Mesodermal cell (in vitro differentiated cells): ENCODE data around the gene PRKACB.
A peak's percentile ranks its signal among the peaks of the same experiment; 100 is the strongest.
"Not testable (repeated sequence)": the region's sequence is repeated elsewhere in the genome, so short reads cannot be mapped to it uniquely, and the experiment has no call there.

Experiments used
- H3K27ac ChIP-seq: 2 replicates; pipeline ENCODE4 v1.7.0; 2013; ENCODE audit warnings: mild to moderate bottlenecking, low read depth, low read length, moderate library complexity; ENCODE audit not compliant: severe bottlenecking
- H3K36me3 ChIP-seq: 2 replicates; pipeline ENCODE4 v1.7.1; 2013; ENCODE audit warnings: mild to moderate bottlenecking, low read length, moderate library complexity; ENCODE audit not compliant: control insufficient read depth, insufficient read depth
- H3K4me1 ChIP-seq: one replicate; pipeline ENCODE4 v1.7.1; 2013; ENCODE audit warnings: mild to moderate bottlenecking, low read length; ENCODE audit not compliant: insufficient read depth, control insufficient read depth, poor library complexity, severe bottlenecking
- H3K4me3 ChIP-seq: 2 replicates; pipeline ENCODE4 v1.7.0; 2013; ENCODE audit warnings: low read length, control low read depth, mild to moderate bottlenecking; ENCODE audit not compliant: insufficient read depth, poor library complexity, severe bottlenecking; ENCODE audit errors: extremely low read depth
- H3K9me3 ChIP-seq: 2 replicates; pipeline ENCODE4 v1.7.1; 2013; ENCODE audit warnings: mild to moderate bottlenecking, low read length, moderate library complexity; ENCODE audit not compliant: control insufficient read depth
- WGBS, 2 experiments: methylation state at CpG; one replicate each; pipeline ENCODE4 v1.1.5; 2013; ENCODE audit warnings: missing lambda C conversion rate in 2 of 2; ENCODE audit not compliant: insufficient coverage in 2 of 2; 5-methylcytosine and 5-hydroxymethylcytosine counted together

The PRKACB gene

DNA sequence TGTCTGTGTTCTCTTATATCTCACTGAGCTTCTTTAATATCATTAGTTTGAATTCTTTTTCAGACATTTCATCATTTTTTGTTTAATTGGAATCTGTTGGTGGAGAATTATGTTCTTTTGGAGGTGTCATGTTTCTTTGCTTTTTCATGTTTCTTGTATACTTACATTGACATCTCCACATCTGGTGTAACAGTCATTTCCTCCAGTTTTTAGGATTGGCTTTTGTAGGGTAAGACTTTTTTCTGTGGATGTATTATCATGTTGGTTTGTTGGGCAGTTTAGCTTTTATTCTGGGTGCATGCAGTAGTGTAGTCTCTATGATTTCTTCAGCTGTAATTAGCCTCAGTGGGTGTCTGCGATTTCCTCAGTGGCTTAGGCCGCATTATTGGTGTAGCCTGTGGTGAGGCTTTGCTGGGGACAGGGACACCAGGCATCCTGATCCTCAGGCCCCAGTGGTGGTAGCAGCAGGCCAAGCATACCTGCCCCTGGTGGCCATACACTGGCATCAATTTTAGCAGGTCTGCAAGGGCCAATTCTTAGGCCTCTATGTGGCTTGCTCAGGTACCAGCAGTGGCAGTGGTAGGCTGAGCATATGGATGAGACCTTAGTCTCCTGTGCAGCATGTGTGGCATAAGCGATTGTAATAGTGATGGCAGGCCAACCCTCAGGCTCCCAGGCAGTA is 79.8 kb downstream of the PRKACB start:
- Histone ChIP-seq H3K4me3 (no peak overlapping the region), H3K4me1 (no peaks in the 10 kb centered on the region), H3K27ac (no peak overlapping the region), H3K9me3 (peaks cover 6% of the 10 kb centered on the region), H3K36me3 (no peaks in the 10 kb centered on the region)
- 63 to 67% methylated on average over 3 of the region's 3 CpGs for WGBS, 2 experiments

DNA sequence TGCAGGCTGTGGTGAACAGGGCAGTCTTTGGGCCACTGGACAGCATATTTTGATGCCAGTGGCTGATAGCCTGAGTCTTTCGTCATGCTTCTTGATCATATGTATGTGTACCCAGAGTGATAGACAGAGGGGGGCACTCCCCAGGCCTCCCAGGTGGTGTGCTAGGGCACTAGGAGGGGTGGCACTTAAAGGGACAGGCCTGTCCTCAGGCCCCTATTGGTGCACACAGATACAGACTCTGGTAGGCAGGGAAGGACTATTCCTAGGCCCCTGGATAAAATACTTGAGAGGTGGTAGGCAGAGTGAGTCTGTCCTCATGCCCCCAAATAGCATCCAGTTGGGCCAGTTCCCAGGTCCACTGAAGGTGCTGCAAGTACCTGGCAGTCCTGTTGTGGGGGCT is 80.8 kb downstream of the PRKACB start:
- Histone ChIP-seq H3K27ac (no peak overlapping the region), H3K36me3 (no peaks in the 10 kb centered on the region), H3K9me3 (peaks cover 6% of the 10 kb centered on the region), H3K4me1 (no peaks in the 10 kb centered on the region), H3K4me3 (no peak overlapping the region)
- 100% methylated on average over 1 of the region's 1 CpG for WGBS, 2 experiments

DNA sequence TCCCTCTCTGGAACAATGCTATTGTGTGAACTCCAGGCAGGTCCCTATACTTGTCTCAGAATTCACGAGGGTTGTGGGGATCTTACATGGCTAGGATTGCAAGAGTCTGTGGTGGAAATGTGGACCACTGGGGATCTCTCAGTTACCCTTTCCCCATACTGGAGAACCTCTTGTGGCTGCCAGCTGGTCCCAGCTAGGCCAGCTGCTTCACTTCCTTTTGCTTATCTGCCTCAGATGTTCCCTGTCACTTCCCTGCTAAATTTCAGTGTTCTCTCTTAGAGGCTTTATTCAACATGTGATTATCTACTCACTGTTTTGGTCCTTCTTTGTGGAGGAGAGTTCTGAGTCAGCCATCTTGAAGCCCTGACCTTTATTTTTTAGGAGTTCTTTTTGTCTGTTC is 81.6 kb downstream of the PRKACB start:
- no peaks in the 10 kb centered on the region for H3K36me3 ChIP-seq
- WGBS, 2 experiments = 100% methylated on average over 1 of the region's 1 CpG; no CpG with 5 or more reads in 1 of the 2 experiments
- no peak overlapping the region for H3K4me3 ChIP-seq
- peaks cover 6% of the 10 kb centered on the region for H3K9me3 ChIP-seq
- H3K4me1 ChIP-seq = no peaks in the 10 kb centered on the region
- no peak overlapping the region for H3K27ac ChIP-seq

GRCh38 chr1:84232676-84233075 is 88.6 kb downstream of the PRKACB start:
- not testable (repeated sequence) for H3K9me3 ChIP-seq, H3K4me3 ChIP-seq, H3K27ac ChIP-seq, H3K36me3 ChIP-seq, H3K4me1 ChIP-seq
- WGBS, 2 experiments = no CpG with 5 or more reads among the region's 3 CpGs

DNA sequence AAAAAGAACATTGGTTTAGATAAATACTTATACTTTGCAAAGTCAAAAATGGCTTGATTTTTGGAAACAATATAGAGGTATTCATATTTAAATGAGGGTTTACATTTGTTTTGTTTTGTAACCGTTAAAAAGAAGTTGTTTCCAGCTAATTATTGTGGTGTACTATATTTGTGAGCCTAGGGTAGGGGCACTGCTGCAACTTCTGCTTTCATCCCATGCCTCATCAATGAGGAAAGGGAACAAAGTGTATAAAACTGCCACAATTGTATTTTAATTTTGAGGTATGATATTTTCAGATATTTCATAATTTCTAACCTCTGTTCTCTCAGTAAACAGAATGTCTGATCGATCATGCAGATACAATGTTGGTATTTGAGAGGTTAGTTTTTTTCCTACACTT is 92.2 kb downstream of the PRKACB start:
- H3K9me3 ChIP-seq = no peaks in the 10 kb centered on the region
- H3K27ac ChIP-seq = no peak overlapping the region
- H3K4me3 ChIP-seq = no peak overlapping the region
- WGBS, 2 experiments = 83% methylated on average over 1 of the region's 2 CpGs; no CpG with 5 or more reads in 1 of the 2 experiments
- peaks cover 8% of the 10 kb centered on the region for H3K36me3 ChIP-seq
- no peaks in the 10 kb centered on the region for H3K4me1 ChIP-seq

GRCh38 chr1:84242641-84243040 is 98.6 kb downstream of the PRKACB start:
- H3K27ac ChIP-seq = no peak overlapping the region
- peaks cover 5% of the 10 kb centered on the region for H3K4me1 ChIP-seq
- no CpG with 5 or more reads among the region's 3 CpGs for WGBS, 2 experiments
- no peaks in the 10 kb centered on the region for H3K36me3 ChIP-seq
- no peaks in the 10 kb centered on the region for H3K9me3 ChIP-seq
- H3K4me3 ChIP-seq = no peak overlapping the region

DNA sequence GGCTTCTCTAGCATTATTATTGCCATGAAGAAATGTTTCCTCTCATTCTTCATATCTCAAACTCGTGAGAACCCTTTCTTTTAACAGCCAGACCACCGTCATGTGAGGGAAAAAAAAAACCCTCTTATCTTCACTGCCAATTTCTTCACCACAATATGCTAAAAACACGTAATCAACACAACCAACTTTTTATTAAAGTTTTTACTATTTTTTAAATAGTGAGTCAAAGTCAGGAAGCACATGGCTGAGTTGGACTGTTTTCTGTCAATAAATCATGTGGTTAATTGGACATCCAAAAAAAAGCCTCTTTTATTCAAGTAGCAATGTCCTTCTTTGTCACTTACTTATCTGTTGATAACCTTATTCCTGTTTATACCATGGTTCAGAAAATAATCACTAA is 101.5 kb downstream of the PRKACB start:
- H3K4me3 ChIP-seq = no peak overlapping the region
- no peaks in the 10 kb centered on the region for H3K36me3 ChIP-seq
- H3K4me1 ChIP-seq = peaks cover 6% of the 10 kb centered on the region
- H3K9me3 ChIP-seq = peaks cover under 1% of the 10 kb centered on the region
- 92 to 100% methylated on average over 2 of the region's 3 CpGs for WGBS, 2 experiments
- H3K27ac ChIP-seq = no peak overlapping the region

GRCh38 chr1:84246213-84246612 is 102.1 kb downstream of the PRKACB start:
- Histone ChIP-seq H3K36me3 (no peaks in the 10 kb centered on the region), H3K9me3 (peaks cover 5% of the 10 kb centered on the region), H3K4me1 (peaks cover 6% of the 10 kb centered on the region), H3K27ac (peak overlapping the region; percentile 31), H3K4me3 (no peak overlapping the region)
- WGBS, 2 experiments = 55 to 85% methylated on average over 2 of the region's 4 CpGs

- no peak overlapping the region for H3K27ac ChIP-seq
- 96 to 99% methylated on average over 8 to 9 of the region's 11 CpGs for WGBS, 2 experiments
Measured at GRCh38 chr1:84247425-84248220, 103.6 kb downstream of the PRKACB start.

DNA sequence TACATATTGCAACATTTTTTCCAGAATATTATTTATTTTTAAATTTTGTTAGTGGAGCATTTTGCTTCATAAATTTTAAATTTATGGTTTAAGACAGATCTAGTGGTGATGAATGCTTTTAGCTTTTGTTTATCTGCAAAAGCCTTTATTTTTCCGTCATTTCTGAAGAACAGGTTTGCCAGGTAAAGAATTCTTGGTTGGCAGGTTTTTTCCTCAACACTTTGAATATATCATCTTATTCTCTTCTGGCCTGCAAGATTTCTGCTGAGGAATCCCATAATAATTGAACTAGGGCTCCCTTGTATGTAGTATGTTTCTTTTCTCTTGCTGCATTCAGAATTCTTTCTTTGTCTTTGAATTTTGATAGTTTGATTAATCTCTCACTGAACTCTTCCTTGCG is 106.6 kb downstream of the PRKACB start:
- 100% methylated on average over 1 of the region's 2 CpGs; no CpG with 5 or more reads in 1 of the 2 experiments for WGBS, 2 experiments
- Histone ChIP-seq H3K4me3 (no peak overlapping the region), H3K27ac (no peak overlapping the region), H3K9me3 (peaks cover 9% of the 10 kb centered on the region), H3K4me1 (peaks cover 12% of the 10 kb centered on the region), H3K36me3 (no peaks in the 10 kb centered on the region)

More at GRCh38 chr1:84247425-84248220, 103.6 kb downstream of the PRKACB start:
- Histone ChIP-seq H3K36me3 (no peaks in the 10 kb centered on the region), H3K4me3 (no peak overlapping the region), H3K4me1 (peaks cover 6% of the 10 kb centered on the region), H3K9me3 (peaks cover 9% of the 10 kb centered on the region)

DNA sequence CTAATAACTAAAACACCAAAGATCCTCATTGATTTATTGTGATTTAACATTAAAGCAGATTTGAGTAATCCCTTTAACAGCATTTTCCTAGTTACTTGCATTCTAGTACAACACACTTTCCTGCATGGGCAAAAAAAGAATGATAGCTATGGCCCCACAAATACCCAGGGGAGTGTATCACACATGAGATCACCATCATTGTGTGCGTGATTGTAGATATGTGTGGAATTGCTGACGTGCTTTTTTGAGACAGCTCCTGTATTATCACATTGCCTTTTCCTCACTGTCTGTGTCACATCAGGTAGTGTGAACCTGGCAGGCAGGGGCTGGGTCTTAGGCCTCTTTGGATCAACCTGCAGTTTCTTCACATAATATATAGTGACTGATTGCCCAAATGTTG is 109.0 kb downstream of the PRKACB start:
- 92 to 100% methylated on average over 1 to 2 of the region's 2 CpGs for WGBS, 2 experiments
- Histone ChIP-seq H3K9me3 (peaks cover 9% of the 10 kb centered on the region), H3K36me3 (no peaks in the 10 kb centered on the region), H3K27ac (no peak overlapping the region), H3K4me3 (no peak overlapping the region), H3K4me1 (peaks cover 7% of the 10 kb centered on the region)
